ENCODE results near the gene SMNDC1. TPM values are rescaled to one million over a fixed set of nuclear protein-coding genes. Genes with fewer than 3 reads are reported as not detected.
"Not testable (repeated sequence)": the region's sequence is repeated elsewhere in the genome, so short reads cannot be mapped to it uniquely, and the experiment has no call there.

The SMNDC1 gene
- total and polyA plus RNA-seq, 8 donors, result 24.2 to 52.6 (median 45.4) TPM

GRCh38 chr10:110337906-110338305 lies 33.2 kb upstream of the SMNDC1 start:
- no peaks in the 10 kb centered on the region for H3K27me3 ChIP-seq
- H3K36me3 ChIP-seq, result no peaks in the 10 kb centered on the region
- no peak for ATAC-seq
- H3K9me3 ChIP-seq, result no peaks in the 10 kb centered on the region
- DNase-seq, result no peak
- peaks cover 0 to 6% of the 10 kb centered on the region in 2 donors for H3K4me1 ChIP-seq
- intact Hi-C loops (cut with DNase I), result no loop called here
- no peak for TF ChIP-seq CTCF (IDR thresholded peaks at IDR 0.05)
- H3K4me3 ChIP-seq, result no peak overlapping the region
- no peak overlapping the region for H3K27ac ChIP-seq

- H3K4me1 ChIP-seq, result peaks cover 0 to 6% of the 10 kb centered on the region in 2 donors
- no peaks in the 10 kb centered on the region for H3K9me3 ChIP-seq
- H3K27ac ChIP-seq, result no peak overlapping the region
- H3K4me3 ChIP-seq, result no peak overlapping the region
- intact Hi-C loops (cut with DNase I), result no loop called here
- ATAC-seq (no peak), DNase-seq (no peak)
- H3K36me3 ChIP-seq, result no peaks in the 10 kb centered on the region
- H3K27me3 ChIP-seq, result no peaks in the 10 kb centered on the region
- no peak for TF ChIP-seq CTCF (IDR thresholded peaks at IDR 0.05)
Measured at GRCh38 chr10:110337401-110337800, 32.7 kb upstream of the SMNDC1 start.

- no peak overlapping the region for H3K4me3 ChIP-seq
- intact Hi-C loops (cut with DNase I), result no loop called here
- H3K9me3 ChIP-seq, result peaks cover 0 to 6% of the 10 kb centered on the region in 2 donors
- no peaks in the 10 kb centered on the region for H3K36me3 ChIP-seq
- peaks cover 0 to 6% of the 10 kb centered on the region in 2 donors for H3K4me1 ChIP-seq
- TF ChIP-seq CTCF (IDR thresholded peaks at IDR 0.05), result no peak
- ATAC-seq (peak; percentile 68), DNase-seq (peak in 1 of 4 donors; percentile 44)
- no peak overlapping the region for H3K27ac ChIP-seq
- no peaks in the 10 kb centered on the region for H3K27me3 ChIP-seq
Measured at GRCh38 chr10:110336111-110336721, 31.5 kb upstream of the SMNDC1 start.

- no peak overlapping the region for H3K4me3 ChIP-seq
- no peaks in the 10 kb centered on the region for H3K36me3 ChIP-seq
- DNase-seq (no peak), ATAC-seq (peak; percentile 59)
- H3K4me1 ChIP-seq, result peaks cover 0 to 6% of the 10 kb centered on the region in 2 donors
- no peaks in the 10 kb centered on the region for H3K27me3 ChIP-seq
- peaks cover 0 to 13% of the 10 kb centered on the region in 2 donors for H3K9me3 ChIP-seq
- intact Hi-C loops (cut with DNase I), result no loop called here
- TF ChIP-seq CTCF (IDR thresholded peaks at IDR 0.05), result no peak
- no peak overlapping the region for H3K27ac ChIP-seq
Measured at GRCh38 chr10:110335314-110336064, 30.8 kb upstream of the SMNDC1 start.

- Histone ChIP-seq H3K9me3 (peaks cover 0 to 18% of the 10 kb centered on the region in 2 donors), H3K4me1 (peaks cover 0 to 6% of the 10 kb centered on the region in 2 donors), H3K36me3 (no peaks in the 10 kb centered on the region), H3K4me3 (no peak overlapping the region), H3K27ac (no peak overlapping the region), H3K27me3 (no peaks in the 10 kb centered on the region)
- TF ChIP-seq CTCF (IDR thresholded peaks at IDR 0.05), result no peak
- DNase-seq (no peak), ATAC-seq (no peak)
- intact Hi-C loops (cut with DNase I), result no loop called here
Measured at GRCh38 chr10:110334061-110334656, 29.4 kb upstream of the SMNDC1 start.

GRCh38 chr10:110331226-110331795 lies 26.6 kb upstream of the SMNDC1 start:
- H3K36me3 ChIP-seq; H3K27ac ChIP-seq; intact Hi-C loops (cut with DNase I); H3K4me1 ChIP-seq; DNase-seq; H3K27me3 ChIP-seq; H3K4me3 ChIP-seq; ATAC-seq: not testable (repeated sequence)
- H3K9me3 ChIP-seq, result peaks cover 0 to 18% of the 10 kb centered on the region in 2 donors
